ENCODE measurements around the gene MRPL12.

The MRPL12 gene

GRCh38 chr17:81741594-81742452, 38.7 kb downstream of the MRPL12 start:
- no peak for DNase-seq
